ENCODE measurements around the gene SARDH.

DNA sequence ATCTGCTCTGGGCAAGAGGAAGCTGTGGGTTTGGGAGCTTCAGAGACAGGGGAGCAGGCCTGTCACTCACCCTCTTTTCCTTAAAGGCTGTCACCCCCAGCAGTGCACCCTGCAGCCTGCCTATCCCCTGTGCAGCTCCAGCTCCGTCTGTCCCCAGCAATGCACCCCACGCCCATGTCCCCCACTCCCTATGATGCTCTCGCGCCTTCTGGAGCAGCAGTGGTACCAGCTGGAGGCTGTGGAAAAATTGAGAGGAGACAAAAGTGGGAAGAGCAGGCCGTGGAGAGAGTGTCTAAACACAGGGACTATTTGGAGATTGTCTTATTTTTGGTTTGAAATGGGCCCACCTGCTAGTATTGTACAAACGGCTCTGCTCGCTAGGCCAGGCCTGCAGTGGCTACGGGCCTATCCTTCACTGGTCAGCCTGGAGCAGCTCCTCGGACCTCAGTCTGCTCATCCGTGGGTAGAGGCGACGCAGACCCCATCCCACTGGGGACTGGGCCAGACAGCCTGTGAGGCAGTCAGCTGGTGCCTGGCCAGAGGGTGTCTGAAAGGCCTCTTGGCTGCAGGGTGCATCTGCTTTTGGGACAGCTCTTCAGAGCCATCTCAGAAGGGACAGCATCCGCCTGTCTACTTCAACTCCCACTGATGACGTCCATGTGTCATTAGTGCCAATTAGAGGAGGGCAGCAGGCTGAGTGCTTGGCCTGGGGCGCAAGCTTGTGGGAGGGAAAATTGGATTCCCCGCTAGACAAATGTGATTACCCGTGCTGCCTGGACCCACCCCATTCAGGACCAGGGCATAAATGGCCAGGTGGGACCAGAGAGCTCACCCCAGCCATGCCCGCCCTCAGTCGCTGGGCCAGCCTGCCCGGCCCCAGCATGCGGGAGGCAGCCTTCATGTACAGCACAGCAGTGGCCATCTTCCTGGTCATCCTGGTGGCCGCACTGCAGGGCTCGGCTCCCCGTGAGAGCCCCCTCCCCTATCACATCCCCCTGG is 102.3 kb downstream of the SARDH start, which contains the start of gene DBH:
- TF ChIP-seq CTCF (IDR thresholded peaks at IDR 0.05 in 8 of 11, conservative IDR thresholded peaks at IDR 0.05 in 3 of 11) (no peak), POLR2AphosphoS5 (IDR thresholded peaks at IDR 0.05) (peak in 1 of 3 donors; percentile 27)

All from spleen (tissue), 7 donors.